NCI-H1417 treated with DMSO at 0.1 percent for 48 hours (cell line): ENCODE data around the gene RALGPS1.

Experiments
- DNase-seq: peaks from one replicate; lab custom pipeline; 2025; lab: John Stamatoyannopoulos, UW

Gene RALGPS1

DNA sequence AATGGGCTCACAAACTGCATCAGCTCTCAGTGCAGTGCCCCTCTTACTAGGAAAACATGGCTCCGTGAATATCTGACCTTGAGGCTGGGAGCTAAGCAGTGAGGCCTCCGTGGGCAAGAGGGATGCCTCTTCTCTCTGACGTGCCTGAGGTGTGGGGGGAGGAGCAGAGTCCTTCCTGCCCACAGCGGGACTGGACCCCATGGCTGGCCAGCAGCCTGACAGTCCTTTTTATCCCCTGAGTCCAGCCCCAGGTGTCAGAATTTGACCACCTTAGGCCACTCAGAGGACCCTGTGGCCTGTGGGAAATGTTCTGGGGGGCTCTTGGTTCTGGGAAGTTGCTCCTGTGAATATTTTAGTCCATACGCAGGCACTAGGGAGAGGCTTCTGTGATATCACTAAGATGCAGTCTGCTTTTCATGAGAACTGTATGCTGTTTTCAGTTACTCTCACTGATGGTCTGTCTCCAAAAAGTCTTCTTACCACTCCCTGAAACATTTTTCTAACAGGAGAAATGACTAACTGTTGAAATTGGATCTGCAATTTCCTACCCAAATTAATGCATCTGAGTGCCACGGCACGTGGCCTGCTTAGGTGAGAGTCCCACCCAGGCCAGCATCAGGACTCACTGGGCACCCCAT lies 184.5 kb downstream of the RALGPS1 start:
- DNase-seq = no peak

DNA sequence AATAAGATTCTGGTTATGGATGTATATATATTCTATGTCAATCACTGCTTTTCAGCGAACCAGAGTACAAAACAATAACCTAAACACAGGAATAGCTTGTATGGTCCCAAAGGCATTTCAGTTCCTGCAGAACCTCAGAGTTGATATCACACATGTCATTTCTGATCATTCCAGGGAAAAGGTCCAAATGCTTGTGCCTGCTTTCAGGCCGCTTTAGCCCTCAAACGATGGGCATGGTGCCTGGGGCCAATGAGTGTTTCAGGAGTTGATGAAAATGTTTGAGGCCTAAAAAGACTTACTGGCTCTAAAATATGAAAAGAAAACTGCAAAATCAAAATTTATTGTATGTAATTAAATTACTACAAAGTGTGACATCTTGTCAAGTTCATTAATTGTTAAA lies 185.1 kb downstream of the RALGPS1 start:
- no peak for DNase-seq

DNA sequence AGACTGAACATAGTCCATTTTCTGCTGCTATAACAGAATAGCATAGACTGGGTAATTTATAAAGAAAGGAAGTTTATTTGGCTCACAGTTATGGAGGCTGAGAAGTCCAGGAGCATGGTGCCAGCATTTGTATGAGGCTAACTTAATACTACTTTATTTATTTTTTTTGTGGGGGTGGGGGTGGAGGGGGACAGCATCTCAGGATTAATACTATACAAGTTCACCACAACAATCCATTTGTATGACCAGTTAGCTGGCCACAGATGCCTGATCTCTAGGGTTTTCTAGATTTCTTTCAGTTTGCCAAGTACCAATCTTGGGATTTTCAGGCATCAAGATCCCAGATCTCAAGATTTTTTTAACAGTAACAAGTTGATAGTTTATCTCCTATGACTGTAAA lies 187.6 kb downstream of the RALGPS1 start:
- DNase-seq = no peak

DNA sequence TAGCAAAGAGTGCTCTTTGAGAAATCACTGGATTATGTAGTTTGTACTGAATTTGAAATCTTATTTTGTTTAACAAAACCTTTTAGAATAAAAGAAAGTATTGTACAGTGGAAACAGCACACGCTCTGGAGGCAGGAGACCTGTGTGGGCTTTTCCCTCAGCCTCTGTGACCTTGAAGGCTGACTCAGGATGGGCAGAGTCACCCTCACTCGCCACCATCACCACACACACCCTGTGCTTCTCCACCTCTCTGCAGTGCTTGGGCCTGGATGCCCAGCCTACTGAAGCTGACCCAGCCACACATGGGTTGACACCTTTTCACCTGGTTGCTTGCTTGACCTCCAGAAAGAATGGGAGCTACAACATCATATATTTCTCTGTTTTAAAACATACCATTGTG lies 188.2 kb downstream of the RALGPS1 start:
- no peak for DNase-seq

DNA sequence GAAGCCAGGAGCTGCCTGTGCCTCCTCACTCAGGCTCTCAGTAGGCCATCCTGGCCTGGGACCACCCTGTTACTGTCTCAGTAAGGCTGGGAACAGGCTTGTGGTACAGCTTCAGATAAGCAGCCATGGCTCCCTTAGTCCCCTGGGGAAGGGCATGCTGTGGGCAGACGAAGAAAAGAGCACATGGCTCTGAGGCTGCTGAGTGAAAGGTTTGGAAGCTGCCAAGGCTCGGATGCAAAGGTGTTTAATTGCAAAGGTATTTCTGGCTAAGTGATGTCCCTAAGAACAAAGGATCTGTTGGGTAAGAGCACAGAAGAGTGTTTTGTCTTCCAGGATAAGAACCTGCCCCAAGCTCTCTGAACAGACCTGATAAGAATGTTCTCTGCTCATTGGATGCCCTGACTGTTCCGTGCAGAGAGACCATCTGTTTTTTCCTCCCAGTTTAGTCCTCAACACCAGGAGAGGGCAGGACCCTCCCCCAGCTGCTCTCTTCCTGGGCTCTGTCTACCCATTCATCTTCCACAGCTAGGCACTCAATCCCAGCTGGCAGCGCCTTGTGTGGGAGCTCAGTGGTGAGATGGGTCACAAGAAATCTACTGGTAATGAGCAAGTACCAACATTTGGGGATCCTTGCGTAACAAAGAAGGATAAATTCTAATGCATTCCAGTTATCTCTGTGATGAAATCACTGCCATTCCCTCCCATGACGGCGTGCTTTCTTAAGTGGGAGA lies 190.2 kb downstream of the RALGPS1 start:
- no peak for DNase-seq

DNA sequence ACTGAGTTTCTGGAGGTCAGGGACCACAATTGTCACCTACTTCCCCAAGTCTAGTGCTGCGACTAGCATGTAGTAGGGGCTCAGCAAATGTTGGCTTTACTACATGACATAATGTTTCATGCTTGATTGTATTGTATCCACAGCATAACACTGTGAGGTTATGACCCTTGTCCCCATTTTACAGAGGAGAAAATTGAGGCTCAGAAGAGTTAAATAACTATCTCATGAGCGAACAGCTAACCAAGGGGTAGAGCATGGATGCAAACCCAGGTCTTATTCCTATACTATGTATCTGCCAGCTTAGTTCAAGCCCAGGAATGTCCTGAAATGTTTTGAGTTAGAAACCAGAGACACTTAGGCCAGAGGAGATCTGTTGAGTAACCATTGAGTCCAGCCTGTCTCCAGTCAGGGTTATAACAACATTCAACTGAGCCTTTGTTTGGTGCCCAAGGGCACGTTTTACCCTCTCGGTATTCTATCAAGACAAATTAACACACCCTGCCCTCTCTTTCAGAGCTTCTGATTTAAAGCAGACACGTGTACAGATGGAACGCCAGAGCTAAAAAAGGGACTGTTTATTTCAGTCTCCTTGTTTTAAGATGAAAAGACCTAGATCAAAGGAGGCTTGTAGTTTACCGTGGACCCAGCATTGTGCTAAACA lies 191.4 kb downstream of the RALGPS1 start:
- DNase-seq = no peak

DNA sequence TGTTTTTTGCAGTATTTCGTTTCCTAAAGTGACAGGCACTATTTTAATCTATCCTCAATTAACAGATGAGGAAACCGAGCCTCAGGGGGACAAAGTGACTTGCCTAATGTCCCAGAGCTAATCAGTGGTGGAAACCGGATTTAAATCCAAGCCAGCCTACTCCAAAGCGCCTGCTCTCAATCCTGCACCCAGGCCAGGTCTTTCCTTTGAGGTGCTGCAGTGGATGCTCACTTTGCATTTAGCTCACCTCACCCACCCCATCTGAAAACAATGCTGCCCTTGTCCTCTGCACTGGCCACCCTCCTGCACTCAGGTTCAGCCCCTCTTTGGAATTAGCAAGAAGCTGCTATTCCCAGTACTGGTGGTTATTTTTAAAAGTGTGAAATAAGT lies 191.9 kb downstream of the RALGPS1 start:
- DNase-seq = no peak

DNA sequence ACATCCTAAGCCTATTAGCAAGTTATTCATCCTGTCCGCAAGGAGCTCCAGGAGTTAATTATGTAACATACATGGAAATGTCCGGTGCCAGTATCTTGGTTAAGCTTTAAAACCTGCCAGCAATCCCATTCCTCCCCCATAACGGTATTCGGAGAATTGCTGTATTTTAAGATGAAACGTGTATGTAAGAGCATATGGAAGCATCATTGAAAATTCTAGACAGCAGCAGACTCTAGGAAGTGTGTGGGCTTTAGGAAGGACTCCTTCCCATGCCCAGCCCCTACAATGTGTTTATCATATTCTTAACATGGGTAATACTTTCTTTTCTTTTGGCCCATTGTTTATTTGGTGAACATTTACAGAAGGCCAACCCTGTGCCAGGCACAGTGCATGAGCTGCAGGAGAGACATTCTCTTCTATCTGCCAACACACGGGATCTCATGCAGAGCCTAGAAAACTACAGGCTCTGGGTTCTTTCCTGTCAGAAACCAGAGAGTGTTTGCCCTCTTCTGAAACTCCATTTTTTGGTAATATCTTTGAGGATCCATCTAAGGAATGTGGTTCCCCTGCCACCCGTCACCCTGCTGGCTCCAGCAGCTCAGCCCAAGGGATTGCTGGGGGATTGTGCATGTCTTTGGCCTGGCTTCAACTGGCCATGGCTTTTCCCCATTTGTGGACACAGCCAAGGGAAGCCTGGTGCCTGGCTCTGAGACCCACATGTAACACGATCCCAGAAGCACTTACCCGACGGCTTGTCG lies 192.8 kb downstream of the RALGPS1 start:
- DNase-seq = no peak

DNA sequence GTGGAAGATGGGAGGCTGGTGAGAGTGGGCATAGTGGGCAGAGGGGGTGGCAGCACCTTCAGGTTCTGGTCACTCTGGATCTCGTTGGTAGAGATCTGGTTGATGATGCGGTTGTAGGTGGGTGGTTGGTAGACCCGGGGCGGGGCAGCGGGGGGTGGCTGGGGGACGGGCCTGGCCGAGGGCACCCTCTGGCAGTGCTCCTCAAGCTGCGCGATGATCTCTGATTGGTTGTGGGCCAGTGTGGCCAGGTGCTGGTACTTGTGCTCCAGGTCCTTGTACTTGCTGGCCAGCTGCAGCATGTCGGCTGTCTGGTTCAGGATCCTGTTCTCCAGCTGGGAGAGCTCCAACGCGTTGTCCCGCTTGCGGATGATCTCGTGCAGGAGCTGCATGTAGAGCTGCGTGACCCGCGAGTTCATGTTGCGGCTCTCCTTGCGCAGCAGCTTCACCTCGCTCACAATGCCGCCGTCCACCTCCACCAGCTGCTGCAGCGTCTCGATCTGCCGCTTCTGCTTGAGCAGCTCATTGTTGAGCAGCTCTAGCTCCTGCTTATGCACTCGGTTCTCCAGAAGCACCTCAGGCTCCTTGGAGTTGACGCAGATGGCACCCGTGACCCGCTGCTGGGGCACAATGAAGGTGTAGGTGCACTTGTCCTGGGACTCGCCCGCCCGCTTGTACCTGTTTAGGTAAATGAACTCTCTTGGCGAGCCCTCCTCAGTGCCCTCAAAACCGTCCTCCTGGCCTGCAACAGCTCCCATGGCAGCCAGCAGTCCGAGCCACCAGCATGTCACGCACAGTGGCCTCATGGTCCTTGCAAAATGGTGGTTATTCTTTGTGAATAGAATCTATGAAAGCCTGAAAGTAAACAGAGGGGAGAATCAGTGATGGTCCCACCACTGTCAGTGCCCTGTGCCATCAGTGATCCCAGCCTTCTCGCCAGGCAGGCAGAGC lies 193.6 kb downstream of the RALGPS1 start:
- DNase-seq = no peak

DNA sequence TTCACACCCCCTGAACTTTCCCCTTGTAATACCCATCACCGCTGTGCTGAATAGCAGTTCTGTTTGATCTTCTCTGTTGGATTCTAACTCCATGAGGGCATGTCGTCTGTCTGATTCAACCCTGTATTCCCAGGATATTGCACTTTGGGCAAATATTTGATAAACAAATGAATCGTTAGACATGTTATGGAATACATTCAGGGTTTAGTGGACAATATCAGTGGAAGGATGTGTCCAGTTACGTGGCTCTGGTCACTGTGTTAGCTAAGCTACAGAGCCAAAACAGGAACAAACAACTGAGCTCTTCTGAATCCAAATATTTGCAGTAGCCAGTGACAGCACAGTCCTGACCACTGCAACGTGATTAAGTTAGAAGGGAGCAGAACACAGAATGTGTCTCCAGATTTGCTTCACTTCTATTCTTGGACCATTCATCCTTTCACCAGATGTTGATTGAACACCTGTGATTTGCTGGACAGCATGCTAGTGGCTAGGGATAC lies 194.7 kb downstream of the RALGPS1 start:
- no peak for DNase-seq

DNA sequence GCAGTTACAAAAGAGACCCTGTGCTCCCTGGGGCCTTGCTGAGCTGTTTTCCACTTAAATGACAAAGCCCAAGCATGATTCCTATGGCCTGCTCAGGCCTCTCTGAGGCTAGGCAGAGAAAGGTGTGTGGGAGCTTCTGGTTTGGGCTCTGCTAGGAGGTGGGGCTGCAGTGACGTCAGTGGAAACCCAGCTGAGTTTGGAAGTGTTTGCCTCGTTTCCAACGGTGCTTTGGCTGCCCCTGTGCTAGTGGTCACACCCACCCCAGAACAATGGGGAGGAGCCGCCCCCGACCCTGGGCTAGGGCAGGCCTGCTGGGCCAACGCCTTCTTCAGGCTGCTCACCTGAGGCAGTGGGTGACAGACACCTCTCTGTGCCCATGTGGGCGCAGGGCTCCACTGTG lies 197.5 kb downstream of the RALGPS1 start:
- no peak for DNase-seq

DNA sequence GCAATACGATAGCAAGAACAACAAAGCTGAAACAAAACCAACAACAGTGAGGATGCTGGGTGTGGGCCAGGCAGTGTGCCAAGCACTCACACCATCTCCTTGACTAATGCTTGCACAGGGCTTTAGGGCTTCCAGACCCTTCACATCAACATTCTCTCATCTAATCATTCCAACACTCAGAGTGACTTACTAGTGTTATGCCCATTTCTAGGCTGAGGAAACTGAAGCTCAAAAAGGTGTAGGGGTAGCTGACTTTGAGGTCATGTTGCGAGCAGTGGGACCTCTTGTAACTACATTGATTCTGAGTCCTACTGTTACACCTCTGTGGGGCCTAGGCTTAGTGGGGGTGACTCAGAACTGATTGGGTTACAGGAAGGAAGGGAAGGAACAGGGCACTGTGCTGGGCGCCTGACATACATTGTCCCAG lies 198.2 kb downstream of the RALGPS1 start:
- DNase-seq = no peak

DNA sequence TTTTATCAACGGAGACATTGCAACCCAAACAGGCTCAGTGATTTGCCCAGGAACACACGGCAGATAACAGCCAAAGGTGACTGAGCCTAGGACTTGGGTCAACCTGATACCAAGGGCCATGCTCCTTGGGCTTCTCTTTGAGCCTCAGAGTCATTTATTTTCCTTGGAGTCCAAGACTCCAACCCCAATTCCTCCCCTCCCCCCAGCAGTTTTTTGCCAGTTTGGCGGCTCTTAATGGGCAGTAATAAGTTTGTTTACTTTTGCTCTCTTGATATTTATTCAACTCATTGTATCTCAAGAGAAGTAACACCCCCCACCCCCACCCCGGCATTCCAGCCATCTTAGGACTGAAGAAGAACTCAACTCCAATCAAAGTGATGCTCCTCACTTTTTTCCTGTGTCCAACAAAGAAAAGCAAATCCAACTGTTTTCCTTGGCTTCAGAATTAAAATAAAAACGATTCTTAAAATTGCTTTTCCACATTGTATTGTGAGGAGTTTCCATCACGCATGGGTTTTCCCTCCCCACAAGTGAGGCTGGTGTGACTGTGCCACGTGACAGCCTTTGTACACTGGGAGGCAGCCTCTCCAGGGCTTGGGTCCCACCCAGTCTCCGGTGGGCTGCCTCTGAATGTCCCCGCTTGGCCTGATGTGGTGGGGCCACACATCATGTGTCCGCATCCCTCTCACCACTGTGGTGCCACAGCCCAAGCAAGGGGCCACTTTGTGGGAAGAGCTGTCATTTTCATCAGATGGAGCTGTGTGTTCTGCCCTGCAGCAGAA lies 198.8 kb downstream of the RALGPS1 start:
- no peak for DNase-seq

DNA sequence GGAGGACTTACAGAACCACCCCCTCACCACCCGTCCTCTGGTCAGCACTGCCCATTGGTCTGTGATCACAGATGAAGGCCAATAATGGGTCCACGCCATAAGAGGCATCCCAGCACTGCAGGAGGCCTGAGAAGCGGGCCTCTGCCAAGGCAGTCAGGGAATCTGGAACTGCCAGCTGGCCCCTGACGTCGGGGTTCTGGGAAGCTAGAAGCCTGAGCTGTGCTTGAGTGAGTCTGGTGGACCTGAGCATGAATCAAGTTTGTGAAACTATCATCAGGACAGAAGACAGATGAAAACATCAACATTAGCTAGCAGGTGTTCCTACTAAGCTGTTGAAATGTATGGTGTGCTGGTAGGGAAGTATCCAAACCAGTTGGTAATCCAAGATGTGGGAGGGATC lies 200.0 kb downstream of the RALGPS1 start:
- DNase-seq = no peak

DNA sequence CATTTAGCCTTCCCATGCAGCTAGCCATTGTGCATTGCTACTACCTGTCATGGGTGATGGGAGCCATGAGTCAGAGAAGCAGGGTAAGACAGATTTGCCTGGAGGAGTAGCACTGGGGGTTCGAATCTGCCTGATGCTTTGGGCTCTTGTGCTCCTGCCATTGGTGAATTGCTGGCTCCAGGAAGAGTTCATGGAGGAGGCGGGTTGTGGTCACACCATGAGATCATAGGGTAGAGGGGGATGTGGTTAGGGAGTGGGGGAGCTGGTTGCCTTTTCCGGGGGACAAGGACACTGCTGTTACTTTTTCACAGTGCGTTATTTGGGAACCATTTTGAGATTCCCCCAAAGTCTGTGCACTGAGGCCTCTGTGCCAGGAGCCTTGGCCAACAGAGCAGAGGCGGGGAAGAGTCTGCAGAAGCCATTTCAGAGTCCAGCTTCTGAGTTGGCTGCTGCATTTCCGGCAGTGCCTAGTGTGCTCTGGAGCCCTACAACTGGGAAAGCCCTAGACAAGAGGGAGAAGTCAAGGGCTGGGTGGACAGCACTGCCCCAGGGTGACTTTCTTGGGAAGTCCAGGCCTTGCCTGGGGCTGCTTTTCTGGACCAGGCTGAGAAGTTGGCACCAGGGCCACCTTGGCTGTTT lies 201.6 kb downstream of the RALGPS1 start:
- no peak for DNase-seq

DNA sequence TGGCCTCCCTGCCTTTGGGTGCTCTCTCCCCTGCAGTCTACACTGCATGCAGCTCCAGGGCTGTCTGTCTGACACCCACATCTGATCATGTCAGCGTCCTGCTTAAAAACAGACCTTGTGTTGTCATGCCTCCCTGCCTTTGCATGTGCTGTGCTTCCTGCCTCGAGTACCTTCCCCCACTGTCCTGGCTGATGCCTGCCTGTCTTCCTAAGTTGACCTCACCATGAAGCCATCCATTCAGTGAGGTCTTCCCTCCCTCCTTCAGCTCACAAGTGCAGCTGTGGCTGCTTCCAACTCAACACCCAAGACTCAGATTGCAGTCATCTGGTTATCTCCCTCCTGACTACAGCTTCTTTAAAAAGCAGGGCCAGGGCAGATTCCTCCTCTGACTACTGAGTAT lies 202.4 kb downstream of the RALGPS1 start:
- DNase-seq = no peak

DNA sequence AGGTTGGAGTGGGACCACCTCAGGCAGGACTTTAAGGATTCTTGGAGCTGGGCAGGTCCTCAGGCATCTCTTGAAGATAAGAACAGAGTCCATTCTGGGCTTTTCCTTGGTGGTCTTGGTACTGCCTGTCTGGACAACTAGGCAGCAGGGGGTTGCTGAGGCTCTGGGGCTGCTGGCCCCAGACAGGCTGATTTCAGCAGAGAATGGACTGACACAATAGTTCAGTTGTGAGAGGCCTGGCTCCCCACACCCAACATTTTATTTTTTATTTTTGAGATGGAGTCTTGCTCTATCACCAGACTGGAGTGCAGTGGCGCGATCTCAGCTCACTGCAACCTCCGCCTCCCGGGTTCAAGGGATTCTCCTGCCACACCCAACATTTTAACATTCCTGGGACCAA lies 203.2 kb downstream of the RALGPS1 start:
- DNase-seq = no peak

DNA sequence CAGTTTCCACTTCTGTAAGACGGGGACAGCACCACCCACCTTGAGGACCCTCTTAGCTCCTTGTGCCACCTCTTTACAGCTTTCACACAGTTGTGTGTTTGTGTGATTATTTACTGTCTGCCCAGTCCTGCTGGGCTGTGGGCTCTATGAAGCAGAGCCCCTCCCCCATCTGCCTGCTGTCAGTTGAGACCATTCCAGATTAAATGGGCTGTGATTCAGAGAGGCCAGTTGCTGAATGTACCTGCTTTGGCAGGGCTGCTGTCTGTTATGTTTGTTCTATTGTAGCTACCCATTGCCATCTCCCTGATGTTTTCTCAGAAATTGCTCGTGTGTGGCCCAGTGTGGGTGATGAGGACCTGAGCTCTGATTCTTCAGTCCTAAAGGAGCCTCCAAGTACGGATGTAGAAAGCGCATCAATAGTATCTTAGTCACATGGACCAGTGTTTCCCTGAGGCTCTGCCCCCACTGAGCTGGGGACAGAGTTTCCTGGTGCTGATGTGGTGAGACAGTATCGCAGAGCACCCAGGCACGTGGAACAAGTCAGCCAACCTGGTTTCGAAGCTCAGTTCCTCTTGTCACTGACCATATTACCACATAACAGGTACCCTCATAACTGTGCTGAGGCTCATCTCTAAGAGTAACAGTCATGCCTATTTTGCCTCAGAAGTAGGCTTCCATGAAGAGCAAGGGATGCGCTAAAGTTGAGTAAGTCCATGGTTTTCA lies 204.2 kb downstream of the RALGPS1 start:
- DNase-seq = no peak

DNA sequence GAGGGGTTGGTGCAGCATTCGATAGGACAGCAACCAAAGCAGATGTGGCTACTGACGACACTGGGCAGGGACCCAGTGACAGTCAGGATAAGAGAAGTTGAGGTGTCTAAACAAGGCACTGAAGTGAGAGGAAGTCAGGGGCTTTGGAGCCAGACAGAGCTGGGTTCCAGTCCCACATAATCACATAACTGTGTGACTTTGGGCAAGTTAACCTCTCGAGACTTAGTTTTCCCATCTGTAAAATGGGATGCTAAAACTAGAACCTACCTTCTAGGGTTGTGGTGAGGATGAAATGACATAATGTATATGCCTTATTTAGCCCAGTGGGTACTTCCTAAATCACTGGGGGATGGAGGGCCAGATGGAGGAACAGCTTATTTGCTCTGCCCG lies 204.7 kb downstream of the RALGPS1 start:
- DNase-seq = no peak
